GM18526 (cell line): Measurements from ENCODE around the gene SOD3.

Experiments used
- POLR2A ChIP-seq: IDR thresholded peaks from 3 replicates; pipeline ENCODE4 v1.6.1; 2011; ENCODE audit not compliant: insufficient read length; ENCODE audit errors: extremely low read depth

The SOD3 gene

DNA sequence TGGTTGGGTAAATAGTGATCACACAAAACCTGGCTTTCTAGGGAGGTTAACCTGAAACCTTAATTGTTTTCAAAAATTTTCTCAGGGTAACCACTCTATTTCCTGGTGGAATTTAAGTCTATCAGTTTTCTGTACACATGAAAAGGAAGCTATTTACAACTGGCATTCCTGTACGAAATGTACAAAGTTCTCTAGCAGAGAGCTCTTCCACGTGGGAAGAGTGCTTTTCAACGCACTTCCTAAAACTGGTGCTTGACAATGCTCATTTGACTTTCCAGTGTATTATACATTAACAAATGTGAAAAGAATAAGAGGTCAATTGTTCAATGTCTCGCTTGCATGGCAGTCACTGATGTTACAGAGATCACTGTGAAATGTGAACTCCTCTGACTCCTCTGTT, 2.8 kb upstream of the SOD3 start:
- no peak for TF ChIP-seq POLR2A

DNA sequence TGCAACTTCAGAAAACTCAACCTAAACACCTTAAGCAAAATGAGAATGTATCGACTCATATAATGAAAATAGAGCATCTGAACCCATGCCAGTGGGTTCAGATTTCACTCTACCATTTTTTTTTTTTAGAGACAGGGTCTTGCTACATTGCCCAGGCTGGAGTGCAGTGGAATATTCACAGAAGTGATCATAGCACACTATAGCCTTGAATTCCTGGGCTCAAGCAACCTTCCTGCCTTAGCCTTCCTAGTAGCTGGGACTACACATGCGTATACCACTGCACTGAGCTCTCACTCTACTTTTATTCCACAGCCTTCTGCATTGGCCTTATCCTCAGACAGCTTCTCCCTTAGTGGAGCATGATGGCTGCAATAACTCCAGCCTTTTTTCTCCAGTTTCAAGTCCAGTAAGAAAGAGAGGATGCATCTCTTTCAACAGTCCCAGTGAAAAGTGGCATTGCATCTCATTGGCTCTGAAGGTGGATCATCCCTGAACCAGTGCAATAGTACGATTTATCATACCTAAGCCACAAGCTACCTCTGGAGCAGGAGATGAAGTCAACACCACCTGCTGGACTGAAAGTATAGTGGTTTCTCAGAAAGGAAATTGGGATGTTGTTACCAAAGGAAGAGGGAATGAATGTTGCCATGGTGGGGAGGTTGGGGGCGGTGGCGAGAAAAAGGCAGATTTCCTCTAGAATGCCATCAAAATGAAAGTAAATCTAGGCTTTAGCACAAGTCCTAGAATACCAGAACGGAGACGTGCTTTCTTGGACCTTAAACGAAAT, 2.0 kb upstream of the SOD3 start:
- no peak for TF ChIP-seq POLR2A

DNA sequence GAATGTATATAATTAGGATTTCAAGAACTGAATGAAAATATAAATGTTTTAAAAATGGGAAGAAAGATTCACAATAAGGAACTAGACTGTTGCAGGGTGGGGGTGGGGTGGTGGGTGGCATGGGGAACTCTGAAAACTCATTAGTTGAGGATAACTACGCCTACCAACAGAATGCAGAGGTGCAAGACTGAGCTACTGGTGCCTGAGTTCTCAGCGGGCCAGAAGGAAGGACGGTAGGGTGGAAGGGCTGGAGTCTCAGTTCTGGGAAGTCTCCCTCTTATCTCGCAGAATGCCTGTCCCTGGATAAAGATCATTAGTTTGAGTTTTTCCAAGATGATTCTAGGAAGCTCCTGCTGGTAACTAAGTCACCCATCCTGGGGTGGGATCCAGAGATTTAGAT, 1.3 kb upstream of the SOD3 start:
- no peak for TF ChIP-seq POLR2A

DNA sequence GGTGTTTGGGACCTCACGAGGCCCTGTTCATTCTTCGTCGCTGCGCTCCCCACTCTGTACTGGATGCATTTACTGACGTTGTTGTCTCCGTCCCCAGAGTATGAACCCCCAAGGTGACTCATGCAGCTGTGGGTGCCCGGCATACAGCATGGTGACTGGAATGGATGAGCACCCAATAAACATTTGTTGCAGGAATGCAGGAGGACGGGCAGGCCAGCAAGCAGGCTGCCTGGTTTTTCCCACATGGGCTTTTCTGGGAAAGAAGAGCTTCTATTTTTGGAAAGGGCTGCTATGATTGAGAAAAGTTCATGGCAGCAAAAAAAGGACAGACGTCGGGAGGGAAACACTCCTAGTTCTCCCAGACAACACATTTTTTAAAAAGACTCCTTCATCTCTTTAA, 893 bp upstream of the SOD3 start:
- TF ChIP-seq POLR2A = no peak

DNA sequence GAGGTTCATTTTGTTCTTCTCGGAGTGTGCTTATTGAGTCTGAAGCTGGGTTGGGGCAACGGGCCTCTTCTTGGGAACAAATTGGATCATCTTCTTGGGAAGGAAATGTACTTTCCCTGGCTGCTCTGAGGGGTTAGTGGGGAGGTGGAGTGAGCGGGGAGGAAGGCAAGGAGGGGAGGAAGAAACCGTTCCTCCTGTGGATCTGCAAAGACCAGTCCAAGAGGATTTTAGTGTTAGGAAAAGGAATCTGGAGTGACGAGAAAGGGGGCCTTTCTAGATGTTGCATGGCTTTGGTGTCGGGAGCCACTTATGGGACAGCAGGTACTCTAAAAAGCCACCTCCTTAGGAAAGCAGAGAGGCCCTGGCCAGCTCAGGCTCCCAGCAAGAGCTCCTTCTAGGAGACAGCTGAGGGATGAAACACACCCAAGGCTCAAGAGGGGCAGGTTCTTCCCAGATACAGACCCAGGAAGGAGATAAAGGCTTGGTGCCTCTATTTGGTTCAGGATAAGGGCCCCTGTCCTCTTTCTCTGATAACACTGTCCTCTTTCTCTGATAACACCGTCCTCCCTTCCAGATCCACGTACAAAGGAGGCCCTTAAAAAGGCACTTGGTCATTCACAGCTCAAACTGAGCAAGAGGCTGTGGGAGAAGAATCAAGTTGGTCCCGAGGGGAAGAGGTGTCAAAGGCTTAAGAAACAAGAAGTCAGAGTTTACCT, 451 bp downstream of the SOD3 start:
- TF ChIP-seq POLR2A = no peak

DNA sequence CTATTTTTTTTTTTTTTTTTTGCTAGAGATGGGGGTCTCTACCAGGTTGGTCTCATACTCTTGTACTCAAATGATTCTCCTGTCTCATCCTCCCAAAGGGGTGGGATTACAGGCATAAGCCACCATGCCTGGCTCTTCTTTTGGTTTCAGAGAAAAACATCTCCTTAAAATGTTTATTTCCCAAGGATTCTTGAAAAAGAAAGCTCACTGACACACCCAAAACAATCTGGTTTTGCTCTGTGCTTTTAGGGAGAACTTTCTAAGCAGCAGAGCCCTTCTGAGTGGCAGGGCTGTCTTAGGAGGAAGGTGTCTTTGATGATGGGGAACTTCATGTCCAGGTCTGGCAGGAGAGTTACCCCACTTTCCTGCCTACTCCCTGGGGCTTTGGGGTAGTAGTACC, 1.2 kb downstream of the SOD3 start:
- no peak for TF ChIP-seq POLR2A

DNA sequence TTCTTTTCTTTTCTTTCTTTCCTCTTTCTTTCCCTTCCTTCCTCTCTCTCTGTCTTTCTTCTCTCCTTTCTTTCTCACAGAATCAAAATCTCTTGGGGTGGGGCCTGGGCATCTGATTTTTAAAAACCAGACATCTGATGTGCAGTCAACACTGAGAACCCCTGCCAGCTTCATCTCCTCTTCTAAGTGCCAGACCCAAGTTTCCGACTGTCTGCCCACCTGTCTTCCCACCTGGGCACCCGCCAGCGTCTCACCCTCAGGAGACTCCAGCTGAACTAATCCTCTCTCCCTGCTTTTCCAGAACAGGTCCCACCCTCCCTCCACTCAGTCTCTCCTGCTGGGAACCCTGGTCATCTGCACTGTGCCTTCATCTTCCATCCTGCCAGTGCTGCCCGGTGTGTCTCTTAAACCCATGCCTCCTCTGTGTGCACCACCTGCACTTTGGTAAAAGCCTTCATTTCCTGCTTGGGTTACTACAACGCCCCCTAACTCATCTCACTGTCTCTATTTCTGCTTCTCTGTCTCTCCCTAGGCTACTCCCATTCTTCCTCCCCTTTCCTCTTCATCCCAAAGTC, 2.8 kb downstream of the SOD3 start:
- no peak for TF ChIP-seq POLR2A

DNA sequence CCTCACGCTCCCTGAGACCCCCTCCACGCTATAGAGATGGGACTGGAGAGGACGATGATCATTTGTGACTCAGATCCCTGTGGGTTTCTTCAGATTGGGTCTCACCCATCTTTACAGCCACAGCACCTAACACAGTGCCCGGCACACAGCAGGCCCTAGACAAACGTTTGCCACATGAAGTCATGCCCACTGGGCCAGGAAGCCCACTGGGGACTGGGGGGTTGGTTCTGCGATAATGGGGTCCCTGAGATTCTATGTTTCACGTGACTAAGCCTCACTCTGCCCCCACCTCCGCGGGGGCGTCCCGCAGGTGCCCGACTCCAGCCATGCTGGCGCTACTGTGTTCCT, 3.8 kb downstream of the SOD3 start:
- TF ChIP-seq POLR2A = no peak

DNA sequence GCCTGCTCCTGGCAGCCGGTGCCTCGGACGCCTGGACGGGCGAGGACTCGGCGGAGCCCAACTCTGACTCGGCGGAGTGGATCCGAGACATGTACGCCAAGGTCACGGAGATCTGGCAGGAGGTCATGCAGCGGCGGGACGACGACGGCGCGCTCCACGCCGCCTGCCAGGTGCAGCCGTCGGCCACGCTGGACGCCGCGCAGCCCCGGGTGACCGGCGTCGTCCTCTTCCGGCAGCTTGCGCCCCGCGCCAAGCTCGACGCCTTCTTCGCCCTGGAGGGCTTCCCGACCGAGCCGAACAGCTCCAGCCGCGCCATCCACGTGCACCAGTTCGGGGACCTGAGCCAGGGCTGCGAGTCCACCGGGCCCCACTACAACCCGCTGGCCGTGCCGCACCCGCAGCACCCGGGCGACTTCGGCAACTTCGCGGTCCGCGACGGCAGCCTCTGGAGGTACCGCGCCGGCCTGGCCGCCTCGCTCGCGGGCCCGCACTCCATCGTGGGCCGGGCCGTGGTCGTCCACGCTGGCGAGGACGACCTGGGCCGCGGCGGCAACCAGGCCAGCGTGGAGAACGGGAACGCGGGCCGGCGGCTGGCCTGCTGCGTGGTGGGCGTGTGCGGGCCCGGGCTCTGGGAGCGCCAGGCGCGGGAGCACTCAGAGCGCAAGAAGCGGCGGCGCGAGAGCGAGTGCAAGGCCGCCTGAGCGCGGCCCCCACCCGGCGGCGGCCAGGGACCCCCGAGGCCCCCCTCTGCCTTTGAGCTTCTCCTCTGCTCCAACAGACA, 4.4 kb downstream of the SOD3 start:
- TF ChIP-seq POLR2A = no peak

DNA sequence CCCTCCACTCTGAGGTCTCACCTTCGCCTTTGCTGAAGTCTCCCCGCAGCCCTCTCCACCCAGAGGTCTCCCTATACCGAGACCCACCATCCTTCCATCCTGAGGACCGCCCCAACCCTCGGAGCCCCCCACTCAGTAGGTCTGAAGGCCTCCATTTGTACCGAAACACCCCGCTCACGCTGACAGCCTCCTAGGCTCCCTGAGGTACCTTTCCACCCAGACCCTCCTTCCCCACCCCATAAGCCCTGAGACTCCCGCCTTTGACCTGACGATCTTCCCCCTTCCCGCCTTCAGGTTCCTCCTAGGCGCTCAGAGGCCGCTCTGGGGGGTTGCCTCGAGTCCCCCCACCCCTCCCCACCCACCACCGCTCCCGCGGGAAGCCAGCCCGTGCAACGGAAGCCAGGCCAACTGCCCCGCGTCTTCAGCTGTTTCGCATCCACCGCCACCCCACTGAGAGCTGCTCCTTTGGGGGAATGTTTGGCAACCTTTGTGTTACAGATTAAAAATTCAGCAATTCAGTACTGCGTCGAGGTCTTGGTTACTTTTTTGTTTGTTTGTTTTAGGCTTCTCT, 5.0 kb downstream of the SOD3 start:
- no peak for TF ChIP-seq POLR2A

DNA sequence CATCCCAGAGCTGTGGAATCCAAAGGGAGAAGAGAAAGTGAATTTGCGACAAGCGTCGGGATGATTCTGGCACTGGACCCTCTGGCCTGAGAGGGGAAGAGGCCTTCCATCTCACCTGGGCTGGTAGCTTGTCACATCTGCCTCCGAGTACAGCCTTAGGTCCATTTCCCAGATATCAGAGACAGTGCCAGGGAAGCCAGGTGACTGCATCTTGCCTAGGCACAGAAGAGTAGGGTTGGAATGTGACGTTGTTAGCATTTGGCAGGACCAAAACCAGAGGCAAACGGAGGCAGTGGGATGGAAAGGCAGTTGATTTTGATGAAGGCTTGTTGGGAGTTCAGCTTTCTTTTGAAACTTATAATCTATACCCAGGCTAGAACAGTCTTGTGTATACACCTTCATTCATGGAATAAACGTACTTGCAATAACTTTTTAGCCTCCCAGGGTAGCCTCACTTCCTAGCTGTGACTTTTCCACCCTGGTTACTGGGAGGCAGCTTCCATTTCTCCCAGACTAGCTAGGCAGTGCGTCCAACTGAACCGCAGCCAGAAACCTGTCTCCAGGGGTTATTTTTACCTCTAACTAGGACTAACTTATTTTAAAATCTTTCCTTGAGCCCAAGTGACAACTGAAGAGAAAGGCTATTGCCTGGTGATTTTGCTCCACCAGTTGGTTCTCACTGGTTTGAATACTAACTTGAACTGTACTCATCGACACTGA, 5.9 kb downstream of the SOD3 start:
- no peak for TF ChIP-seq POLR2A

DNA sequence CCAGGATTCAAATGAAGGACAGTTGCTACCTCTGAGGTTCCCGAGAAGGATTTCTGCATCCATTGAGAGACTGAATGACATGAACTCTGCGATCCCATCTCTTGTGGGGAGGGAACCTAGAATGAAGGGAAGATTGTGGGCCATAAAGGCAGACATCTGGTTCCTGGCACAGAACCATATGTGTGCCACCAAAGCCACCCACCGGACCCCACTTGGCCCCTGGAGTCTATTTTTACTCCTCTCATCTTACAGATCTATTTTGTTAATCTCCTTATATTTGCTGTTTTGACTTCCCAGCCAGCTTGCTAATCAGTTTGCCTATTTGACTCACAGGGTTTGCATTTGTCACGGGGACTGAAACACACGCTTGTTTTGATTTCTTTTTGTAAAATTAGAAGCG, 7.3 kb downstream of the SOD3 start:
- no peak for TF ChIP-seq POLR2A

DNA sequence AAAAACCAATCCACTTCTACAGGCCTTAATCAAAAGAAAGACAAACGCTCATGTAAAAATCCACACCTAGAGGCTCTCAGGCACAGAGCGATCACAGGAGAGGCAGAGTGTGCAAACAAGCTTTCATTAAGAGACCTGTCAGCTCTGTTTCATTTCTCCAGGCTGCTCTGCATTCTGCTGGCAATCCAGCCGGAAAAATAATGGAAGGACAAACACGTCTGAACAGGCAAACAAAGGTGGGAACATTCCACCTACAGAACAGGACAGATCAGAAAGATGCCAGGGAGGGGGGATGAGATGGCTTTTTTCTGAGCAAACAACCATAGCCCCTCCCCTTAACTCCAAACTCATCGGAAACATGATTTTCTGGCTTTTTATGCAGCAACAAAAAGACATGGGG, 9.7 kb downstream of the SOD3 start:
- no peak for TF ChIP-seq POLR2A

DNA sequence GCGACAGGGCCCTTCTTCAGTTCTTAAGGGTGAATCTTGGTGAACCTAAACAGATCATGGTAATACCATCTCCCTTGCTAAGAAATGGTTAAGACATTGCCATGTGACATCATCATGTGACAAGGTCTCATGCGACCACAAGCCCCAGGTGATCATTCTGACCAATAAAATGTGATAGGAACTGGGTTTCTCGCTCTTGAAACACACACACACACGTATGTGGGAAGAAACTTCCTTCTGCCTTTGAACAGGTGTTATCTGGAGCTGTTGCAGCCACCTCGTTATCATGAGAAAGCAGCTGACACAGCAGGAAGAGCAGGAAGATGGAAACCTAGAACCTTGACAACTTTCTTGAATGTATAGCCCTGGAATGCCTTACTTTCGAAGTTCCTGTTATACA, 10.2 kb downstream of the SOD3 start:
- TF ChIP-seq POLR2A = no peak

DNA sequence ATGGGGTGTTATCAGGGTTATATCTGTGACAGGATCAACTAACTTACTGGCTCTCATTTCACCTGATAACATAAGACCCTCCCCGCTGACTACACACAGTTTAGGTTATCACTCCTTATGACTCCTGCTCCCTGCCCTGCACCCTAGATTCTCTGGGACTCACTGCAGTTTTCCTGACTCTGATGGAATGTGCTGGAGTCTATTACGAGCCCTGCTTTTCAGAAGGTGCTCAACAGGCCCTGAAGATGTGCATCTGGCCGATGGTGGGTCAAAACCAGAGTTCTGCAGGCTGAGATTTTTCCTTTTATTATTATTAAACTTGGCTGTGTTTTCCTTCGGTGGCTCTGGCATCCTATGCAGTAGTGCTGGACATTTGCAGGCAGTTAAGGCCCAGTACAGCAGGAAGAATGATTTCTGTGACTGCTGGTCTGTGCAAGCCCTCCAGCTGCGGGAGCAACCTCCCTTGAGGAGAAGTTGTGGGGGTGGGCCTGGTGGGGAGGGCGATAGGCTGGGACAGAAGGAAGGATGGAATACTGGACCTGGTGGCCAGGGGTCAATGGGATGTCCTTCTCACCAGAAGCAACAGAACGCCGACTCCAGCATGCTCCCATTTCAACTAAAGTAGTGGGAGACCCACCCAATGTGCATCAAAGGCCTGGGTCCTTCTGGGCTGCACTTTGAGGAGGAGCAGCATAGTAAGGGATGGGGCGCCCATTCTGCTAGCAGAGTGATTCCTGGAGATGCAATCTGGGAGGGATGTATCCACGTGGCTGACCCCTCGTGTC, 11.0 kb downstream of the SOD3 start:
- no peak for TF ChIP-seq POLR2A

DNA sequence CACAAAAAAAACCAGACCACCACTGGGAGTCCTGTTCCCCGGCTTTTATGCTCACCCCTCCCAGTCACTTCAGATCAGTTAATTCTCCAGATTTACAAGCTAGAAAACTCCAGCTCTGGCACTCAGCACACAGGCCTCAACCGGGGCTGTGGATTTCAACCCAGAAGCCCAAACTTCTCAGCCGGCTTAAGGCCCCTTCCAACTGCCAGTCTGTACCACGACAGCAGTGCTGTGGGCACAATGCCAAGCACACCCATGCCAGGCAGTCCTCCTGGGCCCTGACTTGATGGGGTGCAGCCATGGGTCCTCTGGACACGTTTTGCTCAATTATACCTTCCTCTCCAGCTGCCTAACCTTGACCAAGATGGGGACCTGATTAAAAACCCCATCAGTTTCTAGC, 12.2 kb downstream of the SOD3 start:
- no peak for TF ChIP-seq POLR2A
